UCSD-AML1 (cell line): ENCODE measurements around the gene HMGB4.
A peak's percentile ranks its signal among the peaks of the same experiment; 100 is the strongest.

Experiments
- DNase-seq: peaks from one replicate; lab custom pipeline; 2025; ENCODE audit not compliant: unreplicated experiment; lab: John Stamatoyannopoulos, UW

HMGB4 gene

GRCh38 chr1:33895976-33896375 is 32.1 kb downstream of the HMGB4 start:
- no peak for DNase-seq

- no peak for DNase-seq
Observed at GRCh38 chr1:33897092-33897725, 33.3 kb downstream of the HMGB4 start.

GRCh38 chr1:33898406-33898805 is 34.5 kb downstream of the HMGB4 start:
- DNase-seq: no peak

GRCh38 chr1:33898881-33899280 is 35.0 kb downstream of the HMGB4 start:
- DNase-seq: peak; percentile 93

GRCh38 chr1:33899746-33900145 is 35.9 kb downstream of the HMGB4 start:
- no peak for DNase-seq

GRCh38 chr1:33902486-33903209 is 38.8 kb downstream of the HMGB4 start:
- DNase-seq: peak; percentile 39

- DNase-seq: no peak
Observed at GRCh38 chr1:33903210-33903589, 39.3 kb downstream of the HMGB4 start.

GRCh38 chr1:33905241-33905640 is 41.4 kb downstream of the HMGB4 start:
- DNase-seq: no peak

- DNase-seq: no peak
Observed at GRCh38 chr1:33906156-33906555, 42.3 kb downstream of the HMGB4 start.

GRCh38 chr1:33908324-33908956 is 44.6 kb downstream of the HMGB4 start:
- peak; percentile 55 for DNase-seq
